HepG2 (cell line): ENCODE data around the gene CDH13. TPM values are rescaled to one million over a fixed set of nuclear protein-coding genes. Genes with fewer than 3 reads are reported as not detected.

Source experiments
- ATAC-seq: fragments of 200-7000 bp; cut with Tn5 transposase; 3 replicates; pipeline ENCODE4 v1.9.1; 2020; ENCODE audit warnings: mild to moderate bottlenecking, moderate library complexity
- BruUV-seq: library from RNA; stranded (reverse); fragments of 400-500 nt; replicated peaks from 2 replicates; lab custom pipeline; 2021; lab: Mats Ljungman, UMichigan
- CTCF ChIA-PET: fragments of 300-600 bp; formaldehyde crosslinking; extraction: SDS; loops from one replicate; lab custom pipeline; 2021; ENCODE audit warnings: low total read pairs, inconsistent platforms, low intra/inter-chr PET ratio; lab: Yijun Ruan, JAX
- POLR2A ChIA-PET: fragments of 350-600 bp; sonication (Branson Sonifier 250); formaldehyde crosslinking; loops from one replicate; lab custom pipeline; 2020; ENCODE audit warnings: antibody characterized with exemption, inconsistent platforms; lab: Yijun Ruan, JAX
- DNase-seq: peaks from one replicate; pipeline ENCODE4 v3.0.0-alpha.2; 2015; ENCODE audit warnings: low spot score
- FAIRE-seq: peaks from 3 replicates; lab custom pipeline; 2011; peaks lifted over from hg19 to GRCh38; lab: Jason Lieb, UNC
- H2AFZ ChIP-seq: one replicate; pipeline ENCODE4 v1.6.1; 2011; ENCODE audit warnings: low read length, inconsistent platforms
- H3K27ac ChIP-seq: fragments of 300-600 bp; 3 replicates; pipeline ENCODE4 v1.8.0; 2011; ENCODE audit warnings: mixed run types, mild to moderate bottlenecking, mixed read lengths, low read length, inconsistent platforms; ENCODE audit not compliant: insufficient read depth; ENCODE audit errors: extremely low read length
- H3K27me3 ChIP-seq, 2 experiments: fragments of 200-600 bp in 1 of 2; 2 replicates in 1 of 2; 3 replicates in 1 of 2; pipeline versions ENCODE4 v1.6.0 to v1.8.0; 2011; ENCODE audit warnings: low read length in 2 of 2, mild to moderate bottlenecking in 2 of 2, moderate library complexity in 2 of 2, inconsistent platforms in 1 of 2; ENCODE audit not compliant: insufficient read depth in 2 of 2, control insufficient read depth in 1 of 2
- H3K36me3 ChIP-seq, 2 experiments: fragments of 200-600 bp in 1 of 2; replicated peaks in 1 of 2; 2 replicates in 1 of 2; 3 replicates in 1 of 2; pipeline versions ENCODE4 v1.5.1 to v1.8.0; 2011; ENCODE audit warnings: low read length in 2 of 2, inconsistent platforms in 1 of 2; ENCODE audit not compliant: insufficient read depth in 2 of 2, control insufficient read depth in 1 of 2
- H3K4me1 ChIP-seq: 2 replicates; pipeline ENCODE4 v1.5.1; 2012; ENCODE audit warnings: low read length, inconsistent platforms; ENCODE audit not compliant: insufficient read depth
- H3K4me2 ChIP-seq: 2 replicates; pipeline ENCODE4 v1.6.0; 2011; ENCODE audit warnings: low read depth, low read length, inconsistent platforms
- H3K4me3 ChIP-seq, 3 experiments: fragments of 200-600 bp in 1 of 3; sonication (generic), shearing (Covaris generic) in 1 of 3; replicated peaks in 1 of 3; 2 replicates each; pipeline ENCODE4 v1.5.1; 2011 to 2016; ENCODE audit warnings: low read length in 3 of 3, inconsistent platforms in 2 of 3, low read depth in 2 of 3, mild to moderate bottlenecking in 2 of 3, control low read depth in 1 of 3, mixed read lengths in 1 of 3; ENCODE audit not compliant: insufficient read depth in 1 of 3
- H3K79me2 ChIP-seq: one replicate; pipeline ENCODE4 v1.6.1; 2011; ENCODE audit warnings: low read length, inconsistent platforms; ENCODE audit not compliant: insufficient read depth
- H3K9ac ChIP-seq: 2 replicates; pipeline ENCODE4 v1.6.0; 2011; ENCODE audit warnings: mild to moderate bottlenecking, low read depth, low read length, inconsistent platforms; ENCODE audit not compliant: insufficient read depth
- H3K9me3 ChIP-seq: 2 replicates; pipeline ENCODE4 v1.5.1; 2012; ENCODE audit warnings: mild to moderate bottlenecking, low read length
- H4K20me1 ChIP-seq: 2 replicates; pipeline ENCODE4 v1.6.0; 2011; ENCODE audit warnings: inconsistent platforms, mild to moderate bottlenecking, low read length, moderate library complexity; ENCODE audit not compliant: insufficient read depth
- ARHGAP35 ChIP-seq: sonication (generic); formaldehyde crosslinking; IDR thresholded peaks from 2 replicates; pipeline ENCODE4 v1.9.0; 2022; ENCODE audit warnings: mild to moderate bottlenecking, inconsistent platforms, moderate library complexity, missing genetic modification reagents, borderline replicate concordance
- DRAP1 ChIP-seq: IDR thresholded peaks from 2 replicates; pipeline ENCODE4 v1.6.1; 2016; ENCODE audit warnings: missing genetic modification reagents, missing compliant biosample characterization
- KLF6 ChIP-seq: IDR thresholded peaks from 2 replicates; pipeline ENCODE4 v1.8.0; 2016; ENCODE audit warnings: missing biosample characterization, missing genetic modification reagents
- ONECUT2 ChIP-seq: sonication (generic); formaldehyde crosslinking; IDR thresholded peaks from 2 replicates; pipeline ENCODE4 v1.4.0; 2020; ENCODE audit warnings: missing genetic modification reagents
- POGK ChIP-seq: sonication (generic); formaldehyde crosslinking; conservative IDR thresholded peaks from 2 replicates; pipeline ENCODE4 v1.8.0; 2022; ENCODE audit warnings: mild to moderate bottlenecking, moderate library complexity, missing genetic modification reagents
- SCMH1 ChIP-seq: sonication (generic); formaldehyde crosslinking; IDR thresholded peaks from 2 replicates; pipeline ENCODE4 v1.9.0; 2021; ENCODE audit warnings: missing genetic modification reagents, mild to moderate bottlenecking, borderline replicate concordance
- SMYD3 ChIP-seq: sonication (generic); formaldehyde crosslinking; IDR thresholded peaks from 2 replicates; pipeline ENCODE4 v1.8.1; 2023; ENCODE audit warnings: mild to moderate bottlenecking, missing genetic modification reagents
- XRCC5 ChIP-seq: fragments of 200-400 bp; formaldehyde crosslinking; optimal IDR thresholded peaks from 2 replicates; pipeline ENCODE3; 2017; ENCODE audit warnings: mild to moderate bottlenecking, low read length
- ZBTB21 ChIP-seq: sonication (generic); formaldehyde crosslinking; IDR thresholded peaks from 2 replicates; pipeline ENCODE4 v1.4.0; 2020; ENCODE audit warnings: missing genetic modification reagents
- ZKSCAN1 ChIP-seq: fragments of 150-350 bp; IDR thresholded peaks from 2 replicates; pipeline ENCODE4 v1.6.1; 2014; ENCODE audit warnings: low read length
- ZNF496 ChIP-seq: sonication (generic); formaldehyde crosslinking; IDR thresholded peaks from 2 replicates; pipeline ENCODE4 v1.8.1; 2023; ENCODE audit warnings: mild to moderate bottlenecking, moderate library complexity, missing genetic modification reagents; ENCODE audit not compliant: insufficient replicate concordance
- ZNF720 ChIP-seq: sonication (generic); formaldehyde crosslinking; IDR thresholded peaks from 2 replicates; pipeline ENCODE4 v1.4.0; 2020; ENCODE audit warnings: missing genetic modification reagents
- ZNF770 ChIP-seq: sonication (generic); formaldehyde crosslinking; IDR thresholded peaks from 2 replicates; pipeline ENCODE4 v1.5.0; 2020; ENCODE audit warnings: mild to moderate bottlenecking, missing genetic modification reagents
- WGBS: methylation state at CpG from one replicate; pipeline ENCODE4 v1.1.6; 2017; ENCODE audit warnings: low lambda C conversion rate; 5-methylcytosine and 5-hydroxymethylcytosine counted together
- in situ Hi-C: cut with HindIII; loops from 2 replicates; pipeline ENCODE4 v1.10.0; 2017; ENCODE audit warnings: low pct_unique_long_range_greater_than_20kb; ENCODE audit not compliant: extremely low pct_ligation_motif_present
- intact Hi-C: fragments of 100-400 bp; cut with micrococcal nuclease; formaldehyde crosslinking; loops from one replicate; pipeline ENCODE4 v1.10.0; 2022; ENCODE audit not compliant: unreplicated experiment
- polyA plus RNA-seq, 8 experiments: library from polyadenylated mRNA; depleted of rRNA in 3 of 8; stranded (reverse) in 7 of 8; unstranded in 1 of 8; fragments of >200 nt; fragmentation: Illumina TruSeq in 4 of 8; extraction: Trizol in 4 of 8; gene quantifications; 2 replicates each; pipeline versions ENCODE4 v1.2.1 to v1.2.3, GENCODE V29; 2011 to 2016; ENCODE audit warnings: low read depth in 4 of 8, missing spikeins in 1 of 8, mixed read lengths in 1 of 8; ENCODE audit not compliant: insufficient read depth in 1 of 8
- total RNA-seq, 5 experiments: library from RNA; depleted of rRNA; stranded (reverse); fragments of >200 nt; fragmentation: Illumina TruSeq; extraction: Trizol; gene quantifications; 2 replicates each; pipeline ENCODE4 v1.2.3, GENCODE V29; 2016; ENCODE audit warnings: low read depth in 1 of 5
- TF ChIP-seq, protein P1 (sequence below): sonication (generic); formaldehyde crosslinking; IDR thresholded peaks from 2 replicates; pipeline ENCODE4 v1.9.0; 2022; ENCODE audit warnings: missing genetic modification reagents, mild to moderate bottlenecking, borderline replicate concordance

CDH13 gene
- total and polyA plus RNA-seq, 2 of the 13 experiments (the other 11 are each of a cell fraction or from before 2014, with no cell fraction given), result not detected

GRCh38 chr16:83689385-83689831, 1062.6 kb downstream of the CDH13 start:
- no peak overlapping the region for H3K27ac ChIP-seq
- H3K79me2 ChIP-seq, result no peaks in the 10 kb centered on the region
- no peaks in the 10 kb centered on the region for H4K20me1 ChIP-seq
- FAIRE-seq (no peak), ATAC-seq (no peak), DNase-seq (no peak)
- intact Hi-C loops, result no loop called here
- H3K36me3 ChIP-seq, result no peaks in the 10 kb centered on the region
- peaks cover 0 to 21% of the 10 kb centered on the region in 2 experiments; a peak in 4 of 5 replicates for H3K27me3 ChIP-seq
- CTCF ChIA-PET, result no interaction called here
- POLR2A ChIA-PET, result no interaction called here
- H2AFZ ChIP-seq, result no peak overlapping the region
- no peak overlapping the region for H3K9ac ChIP-seq
- H3K9me3 ChIP-seq, result no peaks in the 10 kb centered on the region
- H3K4me3 ChIP-seq, result no peak overlapping the region
- no TSS peak for BruUV-seq
- in situ Hi-C loops, result no loop called here
- no peak for TF ChIP-seq ONECUT2 (CRISPR knock-in tag)
- TF ChIP-seq ZBTB21, result no peak
- no peak for TF ChIP-seq DRAP1 (CRISPR knock-in tag)
- TF ChIP-seq XRCC5, result no peak
- TF ChIP-seq, protein P1, sequence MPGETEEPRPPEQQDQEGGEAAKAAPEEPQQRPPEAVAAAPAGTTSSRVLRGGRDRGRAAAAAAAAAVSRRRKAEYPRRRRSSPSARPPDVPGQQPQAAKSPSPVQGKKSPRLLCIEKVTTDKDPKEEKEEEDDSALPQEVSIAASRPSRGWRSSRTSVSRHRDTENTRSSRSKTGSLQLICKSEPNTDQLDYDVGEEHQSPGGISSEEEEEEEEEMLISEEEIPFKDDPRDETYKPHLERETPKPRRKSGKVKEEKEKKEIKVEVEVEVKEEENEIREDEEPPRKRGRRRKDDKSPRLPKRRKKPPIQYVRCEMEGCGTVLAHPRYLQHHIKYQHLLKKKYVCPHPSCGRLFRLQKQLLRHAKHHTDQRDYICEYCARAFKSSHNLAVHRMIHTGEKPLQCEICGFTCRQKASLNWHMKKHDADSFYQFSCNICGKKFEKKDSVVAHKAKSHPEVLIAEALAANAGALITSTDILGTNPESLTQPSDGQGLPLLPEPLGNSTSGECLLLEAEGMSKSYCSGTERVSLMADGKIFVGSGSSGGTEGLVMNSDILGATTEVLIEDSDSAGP (CRISPR knock-in tag), result no peak
- no peak for TF ChIP-seq ZNF496 (CRISPR knock-in tag)
- TF ChIP-seq SCMH1, result no peak
- no peak for TF ChIP-seq ZNF770 (CRISPR knock-in tag)
- TF ChIP-seq SMYD3 (CRISPR knock-in tag), result no peak
- no peak for TF ChIP-seq POGK
- TF ChIP-seq ZKSCAN1, result no peak
- TF ChIP-seq ZNF720 (CRISPR knock-in tag), result no peak
- TF ChIP-seq KLF6 (CRISPR knock-in tag), result no peak
- no peak for TF ChIP-seq ARHGAP35 (CRISPR knock-in tag)
- H3K4me2 ChIP-seq, result no peak overlapping the region
- no peaks in the 10 kb centered on the region for H3K4me1 ChIP-seq
- WGBS, result 1% methylated on average over 5 of the region's 5 CpGs
